ENCODE results near the gene SOD1. TPM values are rescaled to one million over a fixed set of nuclear protein-coding genes. Genes with fewer than 3 reads are reported as not detected.

The SOD1 gene
- total and polyA plus RNA-seq, 2 experiments from 2014 or later: 195 to 260 TPM

DNA sequence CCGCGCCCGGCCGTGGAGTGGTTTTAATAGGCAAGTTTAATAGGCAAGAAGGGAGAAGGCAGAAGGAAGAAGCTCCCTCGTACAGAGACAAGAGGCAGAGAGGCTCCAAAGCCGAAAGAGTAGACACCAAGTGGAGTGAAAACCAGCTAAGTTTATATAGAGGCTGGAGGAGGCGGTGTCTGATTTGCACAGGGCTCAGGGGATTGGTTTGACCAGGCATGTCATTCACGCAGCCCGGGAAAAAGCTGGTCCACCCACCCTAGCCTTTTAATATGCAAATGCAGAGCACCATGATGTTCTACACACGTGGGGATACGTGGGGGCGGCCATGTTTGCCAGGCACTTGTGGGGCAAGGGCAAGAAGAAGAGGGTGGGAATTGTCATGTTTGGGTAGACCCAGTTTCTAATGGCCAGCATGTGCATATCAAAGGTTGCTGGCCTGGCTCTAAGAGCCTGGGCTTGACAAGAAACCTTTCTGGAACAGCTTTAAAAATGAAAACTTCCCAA, 18.0 kb upstream of the SOD1 start:
- Histone ChIP-seq H3K4me3 (no peak overlapping the region), H3K27ac (no peak overlapping the region), H3K36me3 (replicated peaks; ENCODE audit: insufficient read depth, low read depth) (no peaks in the 10 kb centered on the region), H3K79me2 (no peaks in the 10 kb centered on the region), H3K4me2 (no peak overlapping the region), H2AFZ (no peak overlapping the region), H3K9me3 (ENCODE audit: low read depth) (no peaks in the 10 kb centered on the region), H4K20me1 (ENCODE audit: insufficient read depth, poor library complexity, severe bottlenecking) (no peaks in the 10 kb centered on the region), H3K4me1 (ENCODE audit: insufficient read depth) (no peaks in the 10 kb centered on the region), H3K9me2 (replicated peaks; ENCODE audit: insufficient read depth) (no peaks in the 10 kb centered on the region), H3K27me3 (no peaks in the 10 kb centered on the region)
- TF ChIP-seq, protein P1, sequence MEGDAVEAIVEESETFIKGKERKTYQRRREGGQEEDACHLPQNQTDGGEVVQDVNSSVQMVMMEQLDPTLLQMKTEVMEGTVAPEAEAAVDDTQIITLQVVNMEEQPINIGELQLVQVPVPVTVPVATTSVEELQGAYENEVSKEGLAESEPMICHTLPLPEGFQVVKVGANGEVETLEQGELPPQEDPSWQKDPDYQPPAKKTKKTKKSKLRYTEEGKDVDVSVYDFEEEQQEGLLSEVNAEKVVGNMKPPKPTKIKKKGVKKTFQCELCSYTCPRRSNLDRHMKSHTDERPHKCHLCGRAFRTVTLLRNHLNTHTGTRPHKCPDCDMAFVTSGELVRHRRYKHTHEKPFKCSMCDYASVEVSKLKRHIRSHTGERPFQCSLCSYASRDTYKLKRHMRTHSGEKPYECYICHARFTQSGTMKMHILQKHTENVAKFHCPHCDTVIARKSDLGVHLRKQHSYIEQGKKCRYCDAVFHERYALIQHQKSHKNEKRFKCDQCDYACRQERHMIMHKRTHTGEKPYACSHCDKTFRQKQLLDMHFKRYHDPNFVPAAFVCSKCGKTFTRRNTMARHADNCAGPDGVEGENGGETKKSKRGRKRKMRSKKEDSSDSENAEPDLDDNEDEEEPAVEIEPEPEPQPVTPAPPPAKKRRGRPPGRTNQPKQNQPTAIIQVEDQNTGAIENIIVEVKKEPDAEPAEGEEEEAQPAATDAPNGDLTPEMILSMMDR (IDR thresholded peaks at IDR 0.05; ENCODE audit: poor library complexity): no peak
- TF ChIP-seq EZH2 (IDR thresholded peaks at IDR 0.05; ENCODE audit: borderline replicate concordance) (no peak), EZH2phosphoT487 (IDR thresholded peaks at IDR 0.05; ENCODE audit: low read depth, severe bottlenecking, unreplicated experiment) (no peak)
- no peak for DNase-seq (ENCODE audit: low spot score)
- WGBS (ENCODE audit: low lambda C conversion rate, missing lambda C conversion rate): 94% methylated on average over 12 of the region's 12 CpGs

DNA sequence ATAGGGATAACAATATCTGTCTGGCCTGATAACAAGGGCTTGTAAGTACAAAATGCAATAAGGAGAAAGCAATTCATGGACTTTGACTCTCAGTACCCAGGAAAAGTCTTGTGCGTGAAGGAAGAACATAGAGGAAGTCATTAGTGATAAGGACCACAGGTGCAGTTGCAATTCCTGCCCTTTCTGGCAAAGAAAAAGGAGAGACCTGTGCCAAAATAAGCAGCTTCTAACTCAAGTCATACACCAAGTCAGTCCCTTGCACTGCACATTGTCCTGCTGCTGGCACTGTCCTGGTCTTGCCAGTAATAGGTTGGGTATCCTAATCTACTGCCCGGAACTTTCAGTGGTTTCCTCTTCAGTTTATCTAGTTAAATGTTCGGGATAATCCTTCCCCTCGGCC, 14.8 kb upstream of the SOD1 start:
- DNase-seq (ENCODE audit: low spot score): no peak
- TF ChIP-seq EZH2 (IDR thresholded peaks at IDR 0.05; ENCODE audit: borderline replicate concordance) (no peak), EZH2phosphoT487 (IDR thresholded peaks at IDR 0.05; ENCODE audit: low read depth, severe bottlenecking, unreplicated experiment) (no peak)
- TF ChIP-seq, protein P1 (IDR thresholded peaks at IDR 0.05; ENCODE audit: poor library complexity): no peak

DNA sequence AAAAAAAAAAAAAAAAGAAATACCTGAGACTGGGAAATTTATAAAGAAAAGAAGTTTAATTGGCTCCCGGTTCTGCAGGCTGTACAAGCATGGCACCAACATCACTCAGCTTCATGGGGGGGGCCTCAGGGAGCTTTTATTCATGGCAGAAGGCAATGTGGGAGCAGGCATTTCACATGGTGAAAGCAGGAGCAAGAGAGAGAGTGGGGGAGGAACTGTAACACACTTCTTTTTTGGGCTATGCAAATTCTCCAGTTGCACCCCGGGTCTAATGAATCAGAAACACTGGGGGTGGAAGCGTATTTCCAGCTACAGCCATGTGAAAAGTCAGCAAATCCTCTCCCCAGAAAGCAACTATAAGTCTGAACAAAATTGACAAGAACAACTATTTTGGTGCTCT, 11.8 kb upstream of the SOD1 start:
- TF ChIP-seq EZH2phosphoT487 (IDR thresholded peaks at IDR 0.05; ENCODE audit: low read depth, severe bottlenecking, unreplicated experiment) (no peak), EZH2 (IDR thresholded peaks at IDR 0.05; ENCODE audit: borderline replicate concordance) (no peak)
- TF ChIP-seq, protein P1 (IDR thresholded peaks at IDR 0.05; ENCODE audit: poor library complexity): no peak
- Histone ChIP-seq H3K4me3 (no peak overlapping the region), H3K27ac (no peak overlapping the region), H3K4me1 (ENCODE audit: insufficient read depth) (no peaks in the 10 kb centered on the region), H3K4me2 (no peak overlapping the region), H3K36me3 (replicated peaks; ENCODE audit: insufficient read depth, low read depth) (no peaks in the 10 kb centered on the region), H3K27me3 (no peaks in the 10 kb centered on the region), H3K79me2 (no peaks in the 10 kb centered on the region), H3K9me2 (replicated peaks; ENCODE audit: insufficient read depth) (no peaks in the 10 kb centered on the region), H3K9me3 (ENCODE audit: low read depth) (no peaks in the 10 kb centered on the region), H2AFZ (no peak overlapping the region), H4K20me1 (ENCODE audit: insufficient read depth, poor library complexity, severe bottlenecking) (no peaks in the 10 kb centered on the region)
- WGBS (ENCODE audit: low lambda C conversion rate, missing lambda C conversion rate): 92% methylated on average over 3 of the region's 3 CpGs
- no peak for DNase-seq (ENCODE audit: low spot score)

More for the DNA sequence above, 14.8 kb upstream of the SOD1 start:
- Histone ChIP-seq H4K20me1 (ENCODE audit: insufficient read depth, poor library complexity, severe bottlenecking) (no peaks in the 10 kb centered on the region), H3K27me3 (no peaks in the 10 kb centered on the region), H3K27ac (no peak overlapping the region), H3K36me3 (replicated peaks; ENCODE audit: insufficient read depth, low read depth) (no peaks in the 10 kb centered on the region), H3K4me1 (ENCODE audit: insufficient read depth) (no peaks in the 10 kb centered on the region), H3K4me2 (no peak overlapping the region), H2AFZ (no peak overlapping the region), H3K9me2 (replicated peaks; ENCODE audit: insufficient read depth) (no peaks in the 10 kb centered on the region), H3K79me2 (no peaks in the 10 kb centered on the region), H3K9me3 (ENCODE audit: low read depth) (no peaks in the 10 kb centered on the region), H3K4me3 (no peak overlapping the region)
- 69% methylated on average over 4 of the region's 4 CpGs for WGBS (ENCODE audit: low lambda C conversion rate, missing lambda C conversion rate)
